Psoas muscle (tissue), 8 donors: ENCODE results near the gene MTA3. TPM values are rescaled to one million over a fixed set of nuclear protein-coding genes. Genes with fewer than 3 reads are reported as not detected.

Experiments used
- ATAC-seq, 4 donors: fragments of 200-7000 bp; cut with Tn5 transposase; one replicate each; pipeline ENCODE4 v1.9.1; 2020; ENCODE audit warnings: moderate library complexity in 3 of 4, mild to moderate bottlenecking in 2 of 4
- DNase-seq, 2 donors: peaks; one replicate each; pipeline ENCODE4 v3.0.0-alpha.2; 2020
- H3K27ac ChIP-seq: fragments of 200-600 bp; one replicate; pipeline ENCODE4 v1.8.0; 2022
- H3K27me3 ChIP-seq, 3 donors: fragments of 200-600 bp in 1 of 3; one replicate each; pipeline versions ENCODE4 v1.6.1 to v1.8.0; 2013 to 2022; ENCODE audit warnings: low read length in 2 of 3, mild to moderate bottlenecking in 2 of 3, moderate library complexity in 1 of 3; ENCODE audit not compliant: insufficient read depth in 3 of 3
- H3K36me3 ChIP-seq, 2 donors: fragments of 200-600 bp in 1 of 2; one replicate each; pipeline versions ENCODE4 v1.6.1 to v1.8.0; 2013 to 2022; ENCODE audit warnings: low read depth in 1 of 2, mild to moderate bottlenecking in 1 of 2, moderate library complexity in 1 of 2; ENCODE audit not compliant: insufficient read depth in 1 of 2
- H3K4me1 ChIP-seq: fragments of 200-600 bp; one replicate; pipeline ENCODE4 v1.8.0; 2022
- H3K4me3 ChIP-seq: fragments of 200-600 bp; one replicate; pipeline ENCODE4 v1.8.0; 2022; ENCODE audit warnings: mild to moderate bottlenecking
- H3K9me3 ChIP-seq: fragments of 200-600 bp; one replicate; pipeline ENCODE4 v1.8.0; 2022
- WGBS, 3 donors: extraction: QIAGEN DNeasy Blood & Tissue Kit; methylation state at CpG; one replicate each; pipeline versions ENCODE4 v1.1.6 to v1.1.7; 2013; 5-methylcytosine and 5-hydroxymethylcytosine counted together
- intact Hi-C, 2 donors: fragments of 100-400 bp; cut with DNase I; formaldehyde crosslinking; loops; one replicate each; pipeline versions ENCODE4 v1.11.0 to v1.14.2; 2022
- polyA plus RNA-seq, 3 donors: library from polyadenylated mRNA; stranded (reverse); fragments of 200-250 nt; gene quantifications; one replicate each; pipeline ENCODE4 v1.2.3, GENCODE V29; 2013
- total RNA-seq, 4 donors: library from RNA; stranded (reverse); fragmentation: NEBNext Ultra II Directional in 2 of 4; extraction: Animal tissue kit (Norgen Biotek cat#: 25700) in 2 of 4; gene quantifications; one replicate each; pipeline versions ENCODE4 v1.2.1 to v1.2.4, GENCODE V29; 2021 to 2023
- TF ChIP-seq, protein P1 (sequence below): fragments of 200-600 bp; IDR thresholded peaks from one replicate; pipeline ENCODE4 v1.8.0; 2022; ENCODE audit warnings: antibody characterized with exemption
- donor health status: healthy with polysubstance abuse.
- donor health status: DM: no; HTN: no; CAD: no; lungs with moderate emphysema.
- donor health status: Bipolar disorder and iron deficiency.
- donor health status: healthy.
- donor health status: DM: yes; HTN: yes; CAD: no.
- donor health status: DM: no; HTN: no; CAD: no.
- donor health status: DM: no; HTN: no; CAD: no.
- donor health status: DM: yes; HTN: yes; CAD: no.

MTA3 gene
- total and polyA plus RNA-seq, 7 donors, result 5.3 to 19.8 (median 10.7) TPM

DNA sequence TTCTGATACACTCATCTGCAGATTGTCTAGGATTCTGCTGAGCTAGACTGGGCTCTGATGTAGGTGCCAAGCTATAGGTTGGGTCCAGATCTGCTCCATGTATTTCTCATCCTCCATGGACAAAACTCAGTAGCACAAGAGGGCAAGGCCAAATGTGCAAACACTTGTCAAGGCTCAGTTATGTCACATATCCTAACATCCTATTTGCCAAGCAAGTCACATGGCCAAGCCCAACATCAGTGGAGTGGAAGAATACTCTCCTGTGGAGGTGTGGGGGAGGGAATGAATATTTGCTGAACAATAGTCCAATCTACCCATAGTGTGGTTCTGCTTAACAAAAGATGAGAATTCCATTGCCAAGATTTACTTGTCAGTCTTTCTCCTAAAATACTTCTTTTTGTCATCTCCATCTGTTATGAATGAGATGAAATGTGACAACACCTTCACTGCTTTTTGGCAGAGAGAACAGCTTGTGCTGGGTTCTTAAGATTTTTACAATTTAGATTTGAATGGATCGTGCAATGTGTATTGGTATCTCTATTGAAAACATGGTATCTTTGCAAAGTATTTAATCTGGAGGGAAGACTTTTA lies 105.7 kb downstream of the MTA3 start:
- ATAC-seq (no peak), DNase-seq (no peak)
- 100% methylated on average over 1 of the region's 1 CpG for WGBS, 3 donors
- Histone ChIP-seq H3K9me3 (no peaks in the 10 kb centered on the region), H3K4me3 (no peak overlapping the region), H3K4me1 (peaks cover 4% of the 10 kb centered on the region), H3K36me3 (no peaks in the 10 kb centered on the region), H3K27me3 (no peaks in the 10 kb centered on the region), H3K27ac (no peak overlapping the region)
- TF ChIP-seq, protein P1, sequence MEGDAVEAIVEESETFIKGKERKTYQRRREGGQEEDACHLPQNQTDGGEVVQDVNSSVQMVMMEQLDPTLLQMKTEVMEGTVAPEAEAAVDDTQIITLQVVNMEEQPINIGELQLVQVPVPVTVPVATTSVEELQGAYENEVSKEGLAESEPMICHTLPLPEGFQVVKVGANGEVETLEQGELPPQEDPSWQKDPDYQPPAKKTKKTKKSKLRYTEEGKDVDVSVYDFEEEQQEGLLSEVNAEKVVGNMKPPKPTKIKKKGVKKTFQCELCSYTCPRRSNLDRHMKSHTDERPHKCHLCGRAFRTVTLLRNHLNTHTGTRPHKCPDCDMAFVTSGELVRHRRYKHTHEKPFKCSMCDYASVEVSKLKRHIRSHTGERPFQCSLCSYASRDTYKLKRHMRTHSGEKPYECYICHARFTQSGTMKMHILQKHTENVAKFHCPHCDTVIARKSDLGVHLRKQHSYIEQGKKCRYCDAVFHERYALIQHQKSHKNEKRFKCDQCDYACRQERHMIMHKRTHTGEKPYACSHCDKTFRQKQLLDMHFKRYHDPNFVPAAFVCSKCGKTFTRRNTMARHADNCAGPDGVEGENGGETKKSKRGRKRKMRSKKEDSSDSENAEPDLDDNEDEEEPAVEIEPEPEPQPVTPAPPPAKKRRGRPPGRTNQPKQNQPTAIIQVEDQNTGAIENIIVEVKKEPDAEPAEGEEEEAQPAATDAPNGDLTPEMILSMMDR, result no peak
- intact Hi-C loops, result no loop called here

DNA sequence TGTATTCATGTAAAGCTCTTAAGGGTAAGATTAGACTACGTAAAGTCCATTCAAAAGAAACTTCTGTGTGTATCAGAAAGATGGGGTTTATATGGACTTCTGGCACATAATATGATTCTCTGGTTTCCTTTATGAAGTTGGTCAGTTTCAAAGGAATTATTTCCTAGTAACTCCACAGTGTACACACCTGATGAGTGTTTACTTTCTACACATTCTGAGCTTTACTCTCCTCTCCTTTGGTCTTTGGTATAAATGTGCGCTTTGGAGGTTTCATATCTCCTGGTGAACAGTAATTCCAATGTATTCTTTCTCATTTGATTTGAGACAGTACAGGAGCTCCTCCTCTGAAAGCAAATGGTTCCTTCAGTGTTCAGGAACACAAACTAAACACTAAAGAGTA lies 107.4 kb downstream of the MTA3 start:
- ATAC-seq, result no peak
- intact Hi-C loops, result no loop called here
- no peak overlapping the region for H3K4me3 ChIP-seq
- peaks cover 2% of the 10 kb centered on the region for H3K4me1 ChIP-seq
- H3K27me3 ChIP-seq, result no peaks in the 10 kb centered on the region
- TF ChIP-seq, protein P1, result no peak
- no peak overlapping the region for H3K27ac ChIP-seq
- no peaks in the 10 kb centered on the region for H3K9me3 ChIP-seq
- H3K36me3 ChIP-seq, result no peaks in the 10 kb centered on the region
- no peak for DNase-seq
- WGBS, 3 donors, result 95 to 97% (median 96%) methylated on average over 2 of the region's 2 CpGs

DNA sequence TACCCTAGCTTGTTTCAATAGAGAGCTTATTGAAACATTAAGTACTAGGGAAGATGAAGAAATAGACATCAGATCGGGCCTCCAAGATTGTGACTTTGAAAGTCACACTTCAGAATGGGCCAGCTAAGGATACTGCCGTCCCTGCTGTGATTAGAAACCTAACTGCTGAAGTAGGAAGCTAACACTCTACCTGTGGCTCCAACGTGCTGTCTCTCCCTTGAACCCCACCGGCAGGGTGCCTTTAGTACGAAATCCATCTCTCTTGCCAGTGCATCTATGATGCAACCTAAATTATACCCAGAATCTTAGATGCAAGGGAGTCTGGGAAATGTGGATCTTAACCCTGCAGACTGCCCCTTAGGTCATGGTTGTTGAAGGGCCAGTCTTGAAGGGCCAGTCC lies 116.9 kb downstream of the MTA3 start:
- DNase-seq (no peak), ATAC-seq (no peak)
- TF ChIP-seq, protein P1, result no peak
- H3K27me3 ChIP-seq, result no peaks in the 10 kb centered on the region
- peaks cover 0 to 14% of the 10 kb centered on the region in 2 donors for H3K36me3 ChIP-seq
- H3K4me3 ChIP-seq, result no peak overlapping the region
- H3K9me3 ChIP-seq, result no peaks in the 10 kb centered on the region
- 75 to 91% (median 82%) methylated on average over 5 of the region's 5 CpGs for WGBS, 3 donors
- no peaks in the 10 kb centered on the region for H3K4me1 ChIP-seq
- intact Hi-C loops, result no loop called here
- H3K27ac ChIP-seq, result no peak overlapping the region

DNA sequence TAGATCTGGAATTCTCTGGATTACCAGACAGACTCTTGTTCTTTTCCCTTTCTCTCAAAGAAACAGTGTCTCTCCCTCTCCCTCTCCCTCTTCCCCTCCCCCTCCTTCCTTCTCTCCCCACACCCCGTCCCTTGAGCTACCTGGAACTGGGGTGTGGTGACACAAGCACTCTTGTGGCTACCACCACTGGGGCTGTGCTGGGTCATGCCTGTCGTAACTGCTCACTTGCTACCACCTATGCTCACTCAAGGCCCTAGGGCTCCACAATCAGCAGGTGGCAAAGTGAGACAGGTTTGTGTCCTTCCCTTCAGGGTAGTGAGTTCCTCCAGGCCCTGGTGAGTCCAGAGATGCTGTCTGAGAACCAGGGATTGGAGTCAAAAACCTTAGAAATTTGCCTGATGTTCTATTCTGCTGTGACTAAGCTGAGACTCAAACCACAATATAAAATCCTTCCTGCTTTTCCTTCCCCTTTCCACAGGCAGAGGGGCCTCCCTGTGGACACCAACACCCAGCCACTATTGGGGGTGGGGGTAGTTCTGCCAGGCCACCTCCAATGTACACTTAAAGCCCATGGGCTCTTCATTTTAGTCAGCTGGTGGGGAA lies 124.7 kb downstream of the MTA3 start:
- H3K27me3 ChIP-seq, result no peaks in the 10 kb centered on the region
- no peak overlapping the region for H3K4me3 ChIP-seq
- no peak for DNase-seq
- 84 to 89% (median 88%) methylated on average over 2 of the region's 2 CpGs for WGBS, 3 donors
- H3K36me3 ChIP-seq, result no peaks in the 10 kb centered on the region
- H3K9me3 ChIP-seq, result no peaks in the 10 kb centered on the region
- intact Hi-C loops, result no loop called here
- TF ChIP-seq, protein P1, result no peak
- no peak overlapping the region for H3K27ac ChIP-seq
- no peaks in the 10 kb centered on the region for H3K4me1 ChIP-seq
- ATAC-seq, result no peak
